Activated CD4-positive, alpha-beta T cell treated with anti-CD3 and anti-CD28 coated beads for 48 hours (primary cell): Measurements from ENCODE around the gene PALM3.
"Not testable (repeated sequence)": the region's sequence is repeated elsewhere in the genome, so short reads cannot be mapped to it uniquely, and the experiment has no call there.

Source experiments
- DNase-seq: peaks from one replicate; pipeline ENCODE4 v3.0.0-alpha.2; 2020

PALM3 gene

DNA sequence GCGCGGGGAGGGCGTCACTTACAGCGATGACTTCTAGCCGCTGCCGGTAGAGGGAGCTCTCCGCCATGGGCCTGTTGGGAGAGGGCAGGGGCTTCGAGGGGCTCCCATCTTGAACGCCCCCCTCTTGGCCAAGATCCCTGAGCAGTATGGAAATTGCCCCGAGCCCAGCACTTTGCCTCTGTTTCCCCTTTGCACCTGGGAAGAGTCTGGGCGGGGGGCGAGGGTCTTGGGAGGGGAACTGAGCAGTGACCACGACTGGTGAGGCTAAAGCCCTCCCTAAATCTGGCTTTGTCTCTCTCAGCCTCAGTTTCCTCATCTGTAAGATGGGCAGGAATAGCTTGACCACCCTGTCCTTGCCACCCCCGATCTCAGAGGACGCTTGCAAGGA is 2.8 kb downstream of the PALM3 start:
- DNase-seq: peak; percentile 70

DNA sequence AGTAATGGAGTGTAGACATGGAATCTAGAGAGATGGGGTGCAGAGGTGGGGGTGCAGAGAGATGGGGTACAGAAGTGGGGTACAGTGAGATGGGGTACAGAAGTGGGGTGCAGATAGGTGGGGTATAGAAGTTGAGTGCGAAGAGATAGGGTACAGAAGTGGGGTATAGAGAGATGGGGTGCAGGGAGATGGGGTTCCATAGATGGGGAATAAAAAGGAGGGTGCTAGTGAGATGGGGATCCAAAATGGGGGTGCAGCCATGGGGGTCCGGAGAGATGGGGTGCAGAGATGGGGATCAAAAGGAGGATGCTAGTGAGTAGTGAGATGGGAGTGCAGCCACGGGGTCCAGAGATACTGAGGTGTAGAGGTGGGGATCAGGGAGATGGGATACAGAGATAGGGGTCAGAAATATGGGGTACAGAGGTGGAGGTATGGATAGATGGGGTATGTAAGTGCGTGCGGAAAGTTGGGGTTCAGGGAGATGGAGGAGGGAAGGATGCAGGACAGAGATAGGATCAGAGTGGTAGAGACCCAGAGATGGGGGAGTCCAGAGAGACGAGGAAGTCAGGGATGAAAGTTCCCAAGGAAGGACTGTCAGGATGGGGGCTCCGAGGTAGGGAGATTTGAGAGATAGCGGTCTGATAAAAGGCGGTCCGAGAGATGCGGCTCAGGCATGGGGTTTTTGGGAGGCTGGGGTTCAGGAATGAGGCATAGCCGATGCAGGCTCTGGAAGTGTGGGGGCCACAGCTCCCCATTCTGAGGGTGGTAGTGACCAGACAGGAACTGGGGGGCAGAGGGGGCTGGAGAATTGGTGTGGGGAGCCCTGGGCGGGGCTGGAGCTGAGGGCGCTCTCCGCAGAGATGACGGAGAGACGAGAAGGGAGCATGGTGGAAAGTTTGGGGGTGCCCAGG is 3.4 kb downstream of the PALM3 start:
- no peak for DNase-seq

DNA sequence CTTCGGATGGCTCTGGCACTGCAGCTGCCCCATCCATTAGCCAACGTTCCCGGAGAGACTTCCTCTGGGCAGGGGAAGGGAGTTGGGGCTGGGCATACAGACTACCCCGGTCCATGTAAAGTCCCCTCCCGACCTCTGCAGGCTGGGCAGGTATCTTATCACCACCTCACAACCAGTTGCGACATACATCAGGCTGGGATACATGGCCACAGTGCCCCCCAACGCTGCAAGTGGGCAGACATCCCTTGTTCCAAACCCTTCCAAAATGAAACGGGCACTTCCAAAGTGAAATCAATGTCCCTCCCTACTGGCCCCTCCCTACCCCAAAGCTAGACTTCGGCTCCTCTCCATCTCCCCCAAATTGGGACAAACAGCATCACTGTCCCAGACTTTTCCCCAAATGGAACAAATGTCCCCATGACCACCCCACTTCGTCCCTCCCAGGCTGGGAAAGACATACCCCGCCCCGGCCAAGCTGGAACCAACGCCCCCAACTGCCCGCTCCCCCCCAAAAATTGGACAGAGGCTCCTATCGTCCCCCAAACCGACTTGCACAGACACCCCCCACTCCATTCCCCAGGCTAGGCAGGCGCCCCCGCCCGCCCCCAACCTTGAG is 5.0 kb downstream of the PALM3 start:
- no peak for DNase-seq

DNA sequence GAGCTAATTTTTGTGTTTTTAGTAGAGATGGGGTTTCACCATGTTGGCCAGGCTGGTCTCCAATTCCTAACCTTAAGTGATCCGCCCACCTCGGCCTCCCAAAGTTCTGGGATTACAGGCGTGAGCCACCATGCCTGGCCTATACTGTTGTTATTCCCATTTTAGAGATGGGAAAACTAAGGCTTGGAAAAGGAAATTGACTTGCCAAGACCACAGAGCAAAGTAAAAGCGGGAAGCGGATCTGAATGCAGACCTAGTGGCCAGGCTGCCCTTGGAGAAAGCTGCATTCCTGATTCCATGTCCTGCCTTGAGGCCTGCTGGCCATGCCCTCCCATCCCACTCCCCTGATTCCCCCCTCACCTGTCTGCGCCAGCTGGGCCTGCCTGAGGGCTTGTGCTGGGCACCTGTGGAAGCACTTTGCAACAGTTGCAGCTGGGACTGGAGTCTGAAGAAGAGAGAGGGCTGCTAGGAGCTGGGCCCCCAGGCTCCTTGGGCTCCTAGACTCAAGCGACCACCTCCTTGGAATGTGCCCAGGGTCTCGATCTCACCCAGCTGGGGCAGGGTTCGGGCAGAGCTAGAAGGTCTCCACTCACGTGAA is 5.7 kb downstream of the PALM3 start:
- no peak for DNase-seq

DNA sequence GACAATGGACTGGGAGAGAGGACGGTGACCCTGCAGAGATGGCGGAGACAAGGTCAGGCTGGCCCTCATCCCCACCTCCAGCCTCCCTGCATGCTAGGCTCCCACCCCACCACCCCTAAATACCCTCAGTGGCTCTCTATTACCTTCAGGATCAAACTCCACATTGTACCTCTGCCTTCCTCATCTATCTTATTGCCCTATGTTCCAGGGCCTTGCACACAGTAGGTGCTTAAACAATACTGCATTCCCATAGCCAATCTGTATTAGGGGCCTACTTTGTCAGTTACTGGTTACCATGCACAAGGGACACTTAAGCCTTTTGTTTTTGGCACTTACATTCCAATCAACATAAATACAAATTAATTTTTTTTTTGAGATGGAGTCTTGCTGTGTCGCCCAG is 6.5 kb downstream of the PALM3 start:
- DNase-seq: no peak

DNA sequence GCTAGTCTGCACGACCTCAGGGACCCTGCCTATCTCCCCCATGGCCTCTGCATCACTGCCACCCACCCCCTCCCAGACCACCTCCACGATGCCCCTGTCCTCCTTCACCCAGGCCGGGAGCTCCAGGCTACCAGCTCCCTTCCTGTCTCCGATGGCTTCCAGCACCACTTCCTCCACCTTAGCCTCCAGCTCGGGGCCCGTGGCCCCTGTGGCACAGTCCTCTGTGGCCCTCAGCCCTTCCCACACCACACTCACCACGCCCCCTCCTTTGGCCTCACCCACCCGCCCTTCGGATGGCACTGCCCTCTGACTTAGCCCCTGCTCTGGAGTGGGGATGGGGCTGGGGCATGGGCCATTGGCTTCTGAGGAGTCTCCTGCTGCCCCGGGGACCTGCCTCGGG is 7.2 kb downstream of the PALM3 start:
- no peak for DNase-seq

DNA sequence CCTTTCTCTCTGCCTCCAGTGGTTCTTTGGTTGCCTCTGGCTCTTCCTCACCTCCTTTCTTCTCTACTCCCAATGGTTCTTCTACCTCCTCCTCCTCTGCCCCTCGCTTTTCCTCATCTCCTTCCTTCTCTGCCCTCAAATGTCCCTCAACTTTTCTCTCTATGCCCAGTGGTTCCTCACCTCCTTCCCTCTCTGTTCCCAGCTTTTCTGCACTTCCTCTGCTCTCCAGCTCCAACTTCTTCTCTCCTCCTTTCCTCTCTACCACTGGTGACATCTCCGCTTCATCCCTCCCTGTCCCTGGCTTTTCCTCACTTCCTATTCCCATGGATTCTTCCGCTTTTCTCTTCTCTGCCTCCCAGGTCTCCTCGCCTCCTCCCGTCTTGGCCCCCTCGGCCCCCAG is 7.8 kb downstream of the PALM3 start:
- DNase-seq: no peak

DNA sequence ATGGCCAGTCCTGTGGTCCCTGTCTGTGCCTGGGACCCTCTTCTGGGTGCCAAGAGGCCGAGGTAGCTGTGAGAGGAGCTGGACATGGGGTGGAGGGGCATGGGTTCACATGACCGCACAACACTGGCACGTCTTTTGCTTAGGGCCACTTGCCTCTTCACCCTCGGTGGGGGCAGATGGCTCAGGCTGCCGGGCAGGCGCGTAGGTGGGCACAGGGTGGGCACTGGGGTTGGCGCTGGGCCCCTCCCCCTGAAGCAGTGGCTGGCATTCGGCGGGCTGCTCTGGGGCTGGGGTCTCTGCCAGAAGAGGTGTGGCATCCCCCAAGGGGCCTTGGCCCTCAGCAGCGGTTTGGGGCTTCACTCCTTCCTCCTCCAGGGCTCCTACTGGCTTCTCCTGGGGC is 8.4 kb downstream of the PALM3 start:
- no peak for DNase-seq

DNA sequence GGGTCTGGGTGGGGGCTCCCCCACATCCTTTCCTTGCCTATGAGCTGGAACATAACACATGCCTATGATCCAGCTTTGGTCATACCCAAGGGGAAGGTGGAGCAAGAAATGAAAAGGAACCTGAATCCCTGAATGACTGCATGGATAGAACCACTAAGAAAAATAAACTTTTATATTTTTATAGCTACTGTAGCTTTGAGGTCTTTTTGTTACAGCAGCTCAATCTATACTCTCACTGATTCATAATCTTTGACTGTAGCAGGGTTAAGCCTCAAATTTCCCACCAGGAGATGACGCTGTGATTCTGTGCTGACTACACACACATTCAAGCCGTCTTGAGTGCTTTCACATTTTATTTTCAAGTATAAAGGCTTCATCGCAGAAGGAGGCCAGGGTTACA is 8.8 kb downstream of the PALM3 start:
- DNase-seq: no peak

DNA sequence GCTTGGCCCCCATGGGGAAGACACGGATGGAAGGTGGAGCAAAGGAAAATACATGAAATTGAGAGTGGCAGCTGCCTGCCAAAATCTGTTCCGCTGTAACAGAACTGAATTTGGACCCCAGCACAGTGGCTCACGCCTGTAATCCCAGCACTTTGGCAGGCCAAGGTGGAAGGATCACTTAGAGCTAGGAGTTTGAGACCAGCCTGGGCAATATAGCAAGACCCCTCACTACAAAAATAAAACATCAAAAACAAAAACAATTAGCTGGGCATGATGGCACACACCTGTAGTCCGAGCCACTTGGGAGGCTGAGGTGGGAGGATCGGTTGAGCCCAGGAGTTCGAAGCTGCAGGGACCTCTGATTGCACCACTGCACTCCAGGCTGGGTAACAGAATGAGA is 9.4 kb downstream of the PALM3 start:
- no peak for DNase-seq

DNA sequence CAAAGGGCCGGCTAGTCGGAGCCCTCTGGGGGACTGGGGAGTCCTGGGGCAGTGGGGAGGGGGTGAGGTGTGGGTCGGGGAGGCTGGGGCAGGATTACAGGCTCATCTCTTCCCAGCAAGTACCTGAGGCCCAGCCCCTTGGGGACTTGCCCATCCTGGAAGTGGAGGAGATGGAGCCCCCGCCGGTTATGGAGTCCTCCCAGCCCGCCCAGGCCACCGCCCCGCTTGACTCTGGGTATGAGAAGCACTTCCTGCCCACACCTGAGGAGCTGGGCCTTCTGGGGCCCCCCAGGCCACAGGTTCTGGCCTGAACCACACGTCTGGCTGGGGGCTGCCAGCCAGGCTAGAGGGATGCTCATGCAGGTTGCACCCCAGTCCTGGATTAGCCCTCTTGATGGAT is 9.9 kb downstream of the PALM3 start:
- no peak for DNase-seq

DNA sequence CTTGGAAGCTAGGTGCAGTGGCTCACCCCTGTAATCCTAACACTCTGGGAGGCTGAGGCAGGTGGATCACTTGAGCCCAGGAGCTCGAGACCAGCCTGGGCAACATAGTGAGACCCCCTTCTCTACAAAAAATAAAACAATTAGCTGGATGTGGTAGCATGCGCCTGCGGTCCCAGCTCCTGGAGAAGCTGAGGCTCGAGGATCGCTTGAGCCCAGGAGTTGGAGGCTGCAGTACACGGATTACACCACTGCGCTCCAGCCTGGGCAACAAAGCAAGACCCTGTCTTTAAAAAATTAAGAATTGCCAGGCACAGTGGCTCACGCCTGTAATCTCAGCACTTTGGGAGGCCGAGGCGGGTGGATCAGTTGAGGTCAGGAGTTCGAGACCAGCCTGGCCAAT is 10.9 kb downstream of the PALM3 start:
- not testable (repeated sequence) for DNase-seq

DNA sequence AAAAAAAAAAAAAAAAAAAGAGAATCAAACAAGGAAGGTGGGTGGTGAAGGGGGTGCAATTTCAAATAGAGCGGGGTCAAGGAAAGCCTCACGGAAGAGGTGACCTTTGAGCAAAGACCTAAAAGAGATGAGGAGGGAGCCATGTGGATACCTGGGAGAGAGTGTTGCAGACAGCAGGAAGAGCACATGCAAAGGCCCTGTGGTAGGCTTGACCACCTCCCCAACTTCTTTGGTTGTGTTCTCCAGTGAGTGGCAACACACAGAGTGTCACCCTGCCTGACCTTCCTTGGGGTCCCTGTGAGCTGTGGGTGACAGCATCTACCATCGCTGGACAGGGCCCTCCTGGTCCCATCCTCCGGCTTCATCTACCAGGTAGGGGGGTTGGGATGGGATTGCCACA is 11.4 kb downstream of the PALM3 start:
- no peak for DNase-seq

DNA sequence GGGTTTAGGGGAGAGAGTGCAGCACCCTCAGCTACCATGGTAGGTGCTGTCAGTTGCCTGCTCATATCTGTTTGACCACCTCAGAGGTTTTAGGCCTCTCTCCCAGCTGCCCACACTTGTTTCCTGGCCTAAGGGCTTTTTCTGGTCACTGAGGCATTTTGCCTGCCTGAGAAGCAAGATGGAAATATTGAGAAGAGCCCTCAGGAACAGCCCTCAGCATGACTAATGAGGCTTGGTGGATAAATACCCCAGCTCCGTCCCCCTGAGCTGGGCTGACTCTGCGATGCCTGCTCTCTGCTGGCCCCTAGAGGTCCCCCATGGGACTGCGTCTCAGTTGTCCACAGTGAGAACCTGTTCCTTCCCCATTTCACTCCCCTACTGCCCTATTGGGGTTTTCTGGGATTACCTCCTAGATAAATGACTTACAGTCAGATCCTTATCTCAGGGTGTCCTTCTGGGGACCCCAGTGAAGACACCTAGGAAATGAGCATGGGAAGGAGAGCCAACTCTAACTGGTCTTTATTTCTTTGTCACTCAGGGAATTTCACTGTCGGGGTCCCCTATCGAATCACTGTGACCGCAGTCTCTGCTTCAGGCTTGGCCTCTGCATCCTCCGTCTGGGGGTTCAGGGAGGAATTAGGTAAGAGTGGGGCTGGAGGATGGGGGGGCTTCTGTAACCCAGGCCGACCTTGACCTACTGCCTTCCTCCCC is 13.3 kb downstream of the PALM3 start:
- DNase-seq: peak; percentile 88

DNA sequence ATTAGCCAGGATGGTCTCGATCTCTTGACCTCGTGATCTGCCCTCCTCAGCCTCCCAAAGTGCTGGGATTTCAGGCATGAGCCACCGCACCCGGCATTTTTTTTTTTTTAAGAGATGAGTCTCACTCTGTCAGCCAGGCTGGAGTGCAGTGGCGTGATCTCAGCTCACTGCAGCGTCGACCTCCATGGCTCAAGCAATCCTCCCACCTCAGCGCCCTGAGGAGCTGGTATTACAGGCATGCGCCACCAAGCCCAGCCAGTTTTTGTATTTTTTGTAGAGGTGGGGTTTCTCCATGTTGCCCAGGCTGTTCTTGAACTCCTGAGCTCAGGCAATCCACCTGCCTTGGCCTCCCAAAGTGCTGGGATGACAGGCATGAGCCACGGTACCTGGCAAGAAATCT is 14.0 kb downstream of the PALM3 start:
- DNase-seq: not testable (repeated sequence)

DNA sequence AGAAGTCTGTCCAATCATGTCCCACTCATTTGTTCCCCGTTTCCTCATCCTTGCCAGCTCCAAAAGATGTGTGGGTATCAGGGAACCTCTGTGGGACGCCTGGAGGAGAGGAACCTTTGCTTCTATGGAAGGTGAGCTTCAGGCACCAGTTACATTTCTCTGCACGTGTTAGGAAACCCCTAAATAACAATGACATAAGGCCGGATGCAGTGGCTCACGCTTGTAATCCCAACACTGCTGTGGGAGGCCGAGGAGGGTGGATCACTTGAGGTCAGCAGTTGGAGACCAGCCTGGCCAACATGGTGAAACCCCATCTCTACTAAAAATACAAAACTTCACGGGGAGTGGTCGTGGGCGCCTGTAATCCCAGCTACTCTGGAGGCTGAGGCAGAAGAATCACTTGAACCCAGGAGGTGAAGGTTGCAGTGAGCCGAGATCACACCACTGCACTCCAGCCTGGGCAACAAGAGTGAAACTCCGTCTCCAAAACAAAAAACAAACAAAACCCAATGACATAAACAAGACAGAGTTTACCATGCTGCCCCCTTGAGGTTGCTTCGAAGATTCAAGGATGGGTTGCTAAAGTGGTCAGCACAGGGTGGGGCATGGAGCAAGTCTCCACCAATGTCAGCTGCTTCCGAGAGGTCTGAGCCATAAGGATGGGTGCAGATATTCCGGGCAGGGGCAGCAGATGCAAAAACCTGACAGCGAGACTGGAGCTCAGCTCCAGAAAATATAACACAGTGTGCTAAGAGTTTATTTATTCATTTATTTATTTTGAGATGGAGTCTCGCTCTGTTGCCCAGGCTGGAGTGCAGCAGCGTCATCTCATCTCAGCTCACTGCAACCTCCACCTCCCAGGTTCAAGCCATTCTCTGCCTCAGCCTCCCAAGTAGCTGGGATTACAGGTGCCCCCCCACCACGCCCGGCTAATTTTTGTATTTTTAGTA is 18.9 kb downstream of the PALM3 start:
- peak; percentile 32 for DNase-seq

DNA sequence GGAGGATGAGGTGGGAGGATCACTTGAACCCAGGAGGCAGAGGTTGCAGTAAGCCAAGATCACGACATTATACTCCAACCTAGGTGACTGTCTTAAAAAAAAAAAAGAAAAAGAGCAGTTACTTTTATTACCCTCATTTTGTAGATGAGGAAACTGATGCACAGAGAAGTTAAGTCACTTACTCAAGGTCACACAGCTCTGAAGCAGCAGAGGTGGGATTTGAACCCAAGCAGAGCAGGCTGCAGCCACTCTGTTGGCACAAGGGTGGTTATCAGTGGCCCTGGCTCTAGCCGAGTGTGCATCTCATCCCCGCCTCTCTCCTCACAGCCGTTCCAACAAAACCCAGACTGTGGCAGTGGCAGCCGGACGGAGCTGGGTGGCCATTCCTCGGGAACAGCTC is 22.7 kb downstream of the PALM3 start:
- DNase-seq: no peak

DNA sequence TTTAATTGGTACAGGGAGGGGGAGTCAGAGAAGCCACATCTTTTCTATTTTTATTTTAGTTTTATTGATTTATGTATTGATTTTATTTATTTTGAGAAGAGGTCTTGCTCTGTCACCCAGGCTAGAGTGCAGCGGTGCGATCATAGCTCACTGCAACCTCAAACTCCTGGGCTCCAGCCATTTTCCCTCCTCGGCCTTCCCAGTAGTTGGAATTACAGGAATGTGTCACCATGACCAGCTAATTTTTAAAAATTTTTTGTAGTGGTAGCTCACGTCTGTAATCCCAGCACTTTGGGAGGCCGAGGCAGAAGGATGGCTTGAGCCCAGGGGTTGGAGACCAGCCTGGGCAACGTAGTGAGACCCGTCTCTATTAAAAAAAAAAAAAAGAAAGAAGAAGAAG is 26.2 kb downstream of the PALM3 start:
- DNase-seq: no peak

DNA sequence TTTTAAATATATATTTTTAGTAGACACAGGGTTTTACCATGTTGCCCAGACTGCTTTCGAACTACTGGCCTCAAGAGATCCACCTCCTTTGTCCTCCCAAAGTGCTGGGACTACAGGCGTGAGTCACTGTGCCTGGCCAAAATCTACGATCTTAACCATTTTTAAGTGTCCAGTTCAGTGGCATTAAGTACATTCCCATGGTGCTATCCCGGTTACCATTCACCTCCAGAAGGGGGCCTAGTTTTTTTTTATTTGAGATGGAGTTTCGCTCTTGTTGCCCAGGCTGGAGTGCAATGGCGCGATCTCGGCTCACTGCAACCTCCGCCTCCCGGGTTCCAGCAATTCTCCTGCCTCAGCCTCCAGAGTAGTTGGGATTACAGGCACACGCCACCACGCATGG is 26.7 kb downstream of the PALM3 start:
- DNase-seq: not testable (repeated sequence)

DNA sequence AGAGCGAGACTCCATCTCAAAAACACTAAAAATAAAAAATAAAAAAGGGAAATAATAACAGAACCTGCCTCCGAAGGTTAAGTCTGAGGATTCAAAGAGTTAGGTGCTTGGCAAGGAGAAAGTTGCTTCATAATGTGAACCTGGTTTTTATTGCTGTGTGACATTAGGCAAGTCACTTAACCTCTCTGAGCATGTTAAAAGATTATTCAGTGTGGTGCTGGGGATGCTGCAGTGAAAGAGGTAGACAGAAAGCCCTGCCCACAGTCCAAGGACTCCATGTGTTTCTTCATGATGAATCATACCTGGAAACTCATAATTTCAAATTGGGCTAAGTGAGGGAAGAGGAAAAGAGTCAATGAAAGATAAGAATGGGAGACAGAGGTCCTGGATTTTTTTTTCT is 27.9 kb downstream of the PALM3 start:
- DNase-seq: no peak

DNA sequence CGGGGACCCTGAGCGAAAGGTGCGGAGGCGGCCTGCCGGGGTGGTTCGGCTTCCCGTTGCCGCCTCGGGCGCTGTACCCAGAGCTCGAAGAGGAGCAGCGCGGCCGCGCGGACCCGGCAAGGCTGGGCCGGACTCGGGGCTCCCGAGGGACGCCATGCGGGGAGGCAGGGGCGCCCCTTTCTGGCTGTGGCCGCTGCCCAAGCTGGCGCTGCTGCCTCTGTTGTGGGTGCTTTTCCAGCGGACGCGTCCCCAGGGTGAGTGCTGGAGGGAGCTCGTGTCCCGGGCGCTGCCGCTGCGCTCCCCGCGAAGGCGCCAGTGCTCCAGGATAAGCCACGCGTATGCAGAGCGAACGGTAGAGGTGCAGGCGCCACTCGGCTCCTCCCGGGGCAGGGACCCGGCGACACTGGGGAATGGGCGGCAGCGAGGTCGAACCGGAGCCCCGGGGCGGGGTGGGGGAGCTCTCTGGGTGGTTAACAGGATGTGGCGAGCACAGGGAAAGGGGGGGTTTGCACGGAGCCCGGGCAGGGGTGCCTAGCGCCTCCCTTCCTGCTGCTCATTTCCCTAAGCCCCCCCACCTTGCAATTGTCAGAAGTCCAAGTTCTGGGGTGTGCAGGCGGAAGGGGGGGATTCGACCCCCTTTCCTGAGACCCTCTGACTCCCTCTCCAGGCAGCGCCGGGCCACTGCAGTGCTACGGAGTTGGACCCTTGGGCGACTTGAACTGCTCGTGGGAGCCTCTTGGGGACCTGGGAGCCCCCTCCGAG is 30.0 kb downstream of the PALM3 start, which contains the start of gene IL27RA:
Gene IL27RA (plus strand): TSS at position 44 of the 762 bp plus-strand sequence. CDS start 111 bp downstream, at position 155.
- peak; percentile 80 for DNase-seq
